NCI-H82 treated with DMSO at 0.1 percent for 48 hours (cell line): ENCODE measurements around the gene DGKI.
"Not testable (repeated sequence)": the region's sequence is repeated elsewhere in the genome, so short reads cannot be mapped to it uniquely, and the experiment has no call there.

ENCODE experiments used
- DNase-seq: peaks from one replicate; lab custom pipeline; 2025; ENCODE audit not compliant: unreplicated experiment; lab: John Stamatoyannopoulos, UW

The DGKI gene

GRCh38 chr7:137747359-137748031 lies 99.3 kb downstream of the DGKI start:
- no peak for DNase-seq

- DNase-seq: no peak
Observed at GRCh38 chr7:137743021-137743420, 103.8 kb downstream of the DGKI start.

- no peak for DNase-seq
Observed at GRCh38 chr7:137742051-137742450, 104.7 kb downstream of the DGKI start.

- no peak for DNase-seq
Observed at GRCh38 chr7:137741443-137741842, 105.3 kb downstream of the DGKI start.

- no peak for DNase-seq
Observed at GRCh38 chr7:137734221-137734620, 112.6 kb downstream of the DGKI start.

- no peak for DNase-seq
Observed at GRCh38 chr7:137732168-137732567, 114.6 kb downstream of the DGKI start.

GRCh38 chr7:137731436-137731835 lies 115.3 kb downstream of the DGKI start:
- no peak for DNase-seq

GRCh38 chr7:137728426-137728825 lies 118.3 kb downstream of the DGKI start:
- DNase-seq: peak; percentile 88

GRCh38 chr7:137727413-137727812 lies 119.4 kb downstream of the DGKI start:
- DNase-seq: no peak

- DNase-seq: no peak
Observed at GRCh38 chr7:137718355-137718754, 128.4 kb downstream of the DGKI start.

GRCh38 chr7:137717811-137718271 lies 128.9 kb downstream of the DGKI start:
- no peak for DNase-seq

GRCh38 chr7:137717045-137717444 lies 129.7 kb downstream of the DGKI start:
- DNase-seq: no peak

GRCh38 chr7:137716061-137716460 lies 130.7 kb downstream of the DGKI start:
- DNase-seq: no peak

- no peak for DNase-seq
Observed at GRCh38 chr7:137715533-137715932, 131.2 kb downstream of the DGKI start.

GRCh38 chr7:137715121-137715520 lies 131.7 kb downstream of the DGKI start:
- no peak for DNase-seq

- not testable (repeated sequence) for DNase-seq
Observed at GRCh38 chr7:137706330-137706729, 140.4 kb downstream of the DGKI start.

GRCh38 chr7:137704723-137705122 lies 142.1 kb downstream of the DGKI start:
- DNase-seq: no peak

- DNase-seq: no peak
Observed at GRCh38 chr7:137703291-137704010, 143.3 kb downstream of the DGKI start.

GRCh38 chr7:137696988-137697387 lies 149.8 kb downstream of the DGKI start:
- no peak for DNase-seq

- no peak for DNase-seq
Observed at GRCh38 chr7:137696376-137696775, 150.4 kb downstream of the DGKI start.

GRCh38 chr7:137695942-137696341 lies 150.8 kb downstream of the DGKI start:
- DNase-seq: no peak

- no peak for DNase-seq
Observed at GRCh38 chr7:137695494-137695893, 151.3 kb downstream of the DGKI start.

GRCh38 chr7:137694405-137694804 lies 152.4 kb downstream of the DGKI start:
- DNase-seq: peak; percentile 17
